K562 (cell line): ENCODE measurements around the gene KIRREL1. TPM values are rescaled to one million over a fixed set of nuclear protein-coding genes. Genes with fewer than 3 reads are reported as not detected.

Source experiments
- ATAC-seq: fragments of 200-7000 bp; cut with Tn5 transposase; 3 replicates; pipeline ENCODE4 v1.9.1; 2020; ENCODE audit warnings: moderate library complexity
- BruUV-seq: library from RNA; stranded (reverse); fragments of 400-500 nt; replicated peaks from 2 replicates; lab custom pipeline; 2021; lab: Mats Ljungman, UMichigan
- CTCF ChIA-PET: fragments of 300-600 bp; formaldehyde crosslinking; extraction: SDS; loops from one replicate; lab custom pipeline; 2021; ENCODE audit warnings: low intra/inter-chr PET ratio; lab: Yijun Ruan, JAX
- POLR2A ChIA-PET: fragments of 300-600, 350-650 bp; sonication (Branson Sonifier 250); formaldehyde crosslinking; extraction: SDS; loops from one replicate; lab custom pipeline; 2021; ENCODE audit warnings: antibody characterized with exemption, inconsistent platforms; lab: Yijun Ruan, JAX
- DNase-seq, 4 experiments: peaks; one replicate each; pipeline versions ENCODE4 v3.0.0 to v3.0.0-alpha.2; 2011 to 2018; ENCODE audit warnings: low spot score in 3 of 4, mixed read lengths in 3 of 4; ENCODE audit errors: extremely low read depth in 1 of 4
- FAIRE-seq: peaks from 2 replicates; lab custom pipeline; 2011; peaks lifted over from hg19 to GRCh38; lab: Jason Lieb, UNC
- H2AFZ ChIP-seq: 2 replicates; pipeline ENCODE4 v1.6.0; 2011; ENCODE audit warnings: low read depth, low read length, control low read depth, inconsistent platforms
- H3K27ac ChIP-seq: fragments of 200-600 bp; 3 replicates; pipeline ENCODE4 v1.8.0; 2011; ENCODE audit warnings: low read depth, mild to moderate bottlenecking, control low read depth, inconsistent platforms, low read length, moderate library complexity, mixed read lengths; ENCODE audit errors: extremely low read depth
- H3K27me3 ChIP-seq, 2 experiments: fragments of 300-600 bp in 1 of 2; 2 replicates in 1 of 2; 3 replicates in 1 of 2; pipeline versions ENCODE4 v1.6.0 to v1.8.0; 2011; ENCODE audit warnings: inconsistent platforms in 2 of 2, low read length in 2 of 2, mild to moderate bottlenecking in 1 of 2, mixed read lengths in 1 of 2, moderate library complexity in 1 of 2; ENCODE audit not compliant: control insufficient read depth in 2 of 2, insufficient read depth in 2 of 2
- H3K36me3 ChIP-seq: fragments of 300-600 bp; 3 replicates; pipeline ENCODE4 v1.8.0; 2011; ENCODE audit warnings: mild to moderate bottlenecking, low read length, inconsistent platforms; ENCODE audit not compliant: control insufficient read depth, insufficient read depth
- H3K4me1 ChIP-seq, 2 experiments: fragments of 200-600 bp in 1 of 2; replicated peaks in 1 of 2; 2 replicates in 1 of 2; 3 replicates in 1 of 2; pipeline versions ENCODE4 v1.5.1 to v1.8.0; 2011; ENCODE audit warnings: inconsistent platforms in 2 of 2, low read length in 2 of 2, mild to moderate bottlenecking in 1 of 2, mixed read lengths in 1 of 2, moderate library complexity in 1 of 2; ENCODE audit not compliant: control insufficient read depth in 2 of 2, insufficient read depth in 2 of 2
- H3K4me2 ChIP-seq: 2 replicates; pipeline ENCODE4 v1.6.1; 2011; ENCODE audit warnings: low read length, control low read depth, inconsistent platforms, mixed read lengths; ENCODE audit not compliant: insufficient read depth
- H3K4me3 ChIP-seq: fragments of 200-600 bp; sonication (generic), shearing (Covaris generic); 2 replicates; pipeline ENCODE4 v1.5.1; 2016; ENCODE audit warnings: control low read depth, inconsistent platforms
- H3K79me2 ChIP-seq: fragments of 200-600 bp; 3 replicates; pipeline ENCODE4 v1.8.0; 2011; ENCODE audit warnings: low read length, inconsistent platforms; ENCODE audit not compliant: control insufficient read depth, insufficient read depth
- H3K9ac ChIP-seq, 2 experiments: 2 replicates each; pipeline versions ENCODE4 v1.6.0 to v1.6.1; 2011; ENCODE audit warnings: low read depth in 2 of 2, low read length in 2 of 2, control low read depth in 1 of 2, inconsistent platforms in 1 of 2, mild to moderate bottlenecking in 1 of 2, mixed read lengths in 1 of 2; ENCODE audit not compliant: insufficient read depth in 1 of 2
- H3K9me1 ChIP-seq: one replicate; pipeline ENCODE4 v1.6.0; 2011; ENCODE audit warnings: inconsistent platforms, mild to moderate bottlenecking, low read length, moderate library complexity; ENCODE audit not compliant: control insufficient read depth, insufficient read depth
- H3K9me3 ChIP-seq: replicated peaks from 2 replicates; pipeline ENCODE4 v1.5.1; 2011; ENCODE audit warnings: low read depth, low read length, inconsistent platforms; ENCODE audit not compliant: control insufficient read depth, insufficient read depth
- H4K20me1 ChIP-seq: replicated peaks from 2 replicates; pipeline ENCODE4 v1.6.1; 2011; ENCODE audit warnings: low read length, inconsistent platforms, mixed read lengths; ENCODE audit not compliant: control insufficient read depth, insufficient read depth
- CTCFL ChIP-seq: IDR thresholded peaks from 2 replicates; pipeline ENCODE4 v1.6.1; 2011; ENCODE audit warnings: borderline replicate concordance, low read depth, mild to moderate bottlenecking, moderate library complexity, low read length; ENCODE audit not compliant: insufficient read depth, poor library complexity, severe bottlenecking
- HDAC3 ChIP-seq: fragments of 450-650 bp; IDR thresholded peaks from 2 replicates; pipeline ENCODE4 v1.6.1; 2018; ENCODE audit warnings: borderline replicate concordance, mild to moderate bottlenecking, moderate library complexity; ENCODE audit not compliant: partially characterized antibody
- MCM2 ChIP-seq: fragments of 450-650 bp; IDR thresholded peaks from 2 replicates; pipeline ENCODE4 v1.6.1; 2017; ENCODE audit warnings: low read depth, mild to moderate bottlenecking
- MNT ChIP-seq, 2 experiments: fragments of 450-650 bp; conservative IDR thresholded peaks; 2 replicates each; pipeline ENCODE4 v1.6.1; 2017; ENCODE audit warnings: mild to moderate bottlenecking in 2 of 2, moderate library complexity in 2 of 2
- PHF21A ChIP-seq: fragments of 450-650 bp; IDR thresholded peaks from 2 replicates; pipeline ENCODE4 v1.6.1; 2017; ENCODE audit warnings: low read depth, borderline replicate concordance
- RCOR1 ChIP-seq, 2 experiments: IDR thresholded peaks; 2 replicates each; pipeline ENCODE4 v1.6.1; 2012; ENCODE audit warnings: low read depth in 2 of 2, low read length in 2 of 2, borderline replicate concordance in 1 of 2, improper control_type of control experiment in 1 of 2
- RUNX1 ChIP-seq: sonication (generic); IDR thresholded peaks from 2 replicates; pipeline ENCODE4 v1.6.1; 2016; ENCODE audit warnings: antibody characterized with exemption, low read depth
- YY1 ChIP-seq, 3 experiments: IDR thresholded peaks; 2 replicates each; pipeline ENCODE4 v1.6.1; 2011; ENCODE audit warnings: low read length in 2 of 3, mild to moderate bottlenecking in 2 of 3, moderate library complexity in 2 of 3, borderline replicate concordance in 1 of 3, control low read depth in 1 of 3, low read depth in 1 of 3; ENCODE audit not compliant: insufficient read depth in 3 of 3, insufficient replicate concordance in 2 of 3, control insufficient read depth in 1 of 3, insufficient read length in 1 of 3; ENCODE audit errors: extremely low read depth in 1 of 3
- WGBS: fragments of 100-300 bp; shearing (Covaris generic); methylation state at CpG from one replicate; pipeline ENCODE4 v1.1.6; 2016; ENCODE audit warnings: low coverage, mixed read lengths; ENCODE audit not compliant: insufficient coverage; ENCODE audit errors: missing lambda C conversion rate; 5-methylcytosine and 5-hydroxymethylcytosine counted together
- in situ Hi-C: fragments of 300-500 bp; cut with MboI; formaldehyde crosslinking; loops from 4 replicates; pipeline ENCODE4 v1.15.0; 2018; ENCODE audit warnings: inconsistent platforms, mixed read lengths
- intact Hi-C: fragments of 100-400 bp; cut with micrococcal nuclease; formaldehyde crosslinking; loops from 2 replicates; pipeline ENCODE4 v1.14.2; 2022
- polyA plus RNA-seq, 8 experiments: library from polyadenylated mRNA; depleted of rRNA in 4 of 8; stranded (reverse) in 5 of 8; unstranded in 3 of 8; fragments of >200 nt; fragmentation: Nextera tagmentation in 2 of 8; fragmentation: Illumina TruSeq in 1 of 8; extraction: Ambion mirVana in 2 of 8; extraction: Trizol in 1 of 8; gene quantifications; 2 replicates each; pipeline versions ENCODE4 v1.2.1 to v1.2.3, GENCODE V29; 2011 to 2014; ENCODE audit warnings: inconsistent platforms in 1 of 8, missing spikeins in 1 of 8
- total RNA-seq, 7 experiments: library from RNA; depleted of rRNA in 6 of 7; stranded (reverse); fragments of >200 nt in 6 of 7; fragmentation: Illumina TruSeq in 2 of 7; extraction: Trizol in 2 of 7; gene quantifications; 2 replicates each; pipeline versions ENCODE4 v1.2.1 to v1.2.3, GENCODE V29; 2011 to 2021; ENCODE audit warnings: low replicate concordance in 1 of 7

The KIRREL1 gene
- total and polyA plus RNA-seq, 9 of the 15 experiments (the other 6 are each of a cell fraction or from before 2014, with no cell fraction given): under 0.01 to 0.22 (median 0.03) TPM; not detected in 3

- peaks cover 2 to 40% of the 10 kb centered on the region in 2 experiments; a peak in 3 of 5 replicates for H3K27me3 ChIP-seq
- H3K4me1 ChIP-seq: no peaks in the 10 kb centered on the region
- in situ Hi-C loops (no loop called here), intact Hi-C loops (no loop called here)
- no peaks in the 10 kb centered on the region for H3K9me1 ChIP-seq
- no peak for FAIRE-seq
- CTCF ChIA-PET: no interaction called here
- no peaks in the 10 kb centered on the region for H3K79me2 ChIP-seq
- H4K20me1 ChIP-seq: peaks cover 9% of the 10 kb centered on the region; the same call in 1 of the 2 replicates
- H3K4me3 ChIP-seq: no peak overlapping the region
- no peak overlapping the region for H3K9ac ChIP-seq
- ATAC-seq: no peak
- POLR2A ChIA-PET: no interaction called here
- H3K4me2 ChIP-seq: no peak overlapping the region
- H3K27ac ChIP-seq: no peak overlapping the region
- H2AFZ ChIP-seq: no peak overlapping the region
- no peaks in the 10 kb centered on the region for H3K9me3 ChIP-seq
- WGBS: 0% methylated on average over 7 of the region's 7 CpGs
- no TSS peak for BruUV-seq
- no peak for DNase-seq
- no peaks in the 10 kb centered on the region for H3K36me3 ChIP-seq
- TF ChIP-seq MNT (conservative IDR thresholded peaks at IDR 0.05) (no peak), CTCFL (no peak), RCOR1 (IDR thresholded peaks at IDR 0.05; ENCODE audit: borderline replicate concordance in 1 of 2, low read depth in 2 of 2, low read length in 2 of 2) (no peak), YY1 (IDR thresholded peaks at IDR 0.05; ENCODE audit: borderline replicate concordance in 1 of 3, control insufficient read depth in 1 of 3, extremely low read depth in 1 of 3, insufficient read depth in 3 of 3, insufficient read length in 1 of 3, insufficient replicate concordance in 2 of 3, low read depth in 1 of 3, low read length in 2 of 3) (no peak), HDAC3 (no peak), PHF21A (no peak), MCM2 (no peak), RUNX1 (no peak)
Observed at GRCh38 chr1:158062174-158062573, 68.7 kb downstream of the KIRREL1 start.
